GM21576 (cell line): ENCODE data around the gene DSG2.
A peak's percentile ranks its signal among the peaks of the same experiment; 100 is the strongest.

Experiments
- ATAC-seq: cut with Tn5 transposase; IDR thresholded peaks from one replicate; pipeline ENCODE4 v1.9.1; 2021; ENCODE audit warnings: mild to moderate bottlenecking, moderate library complexity; ENCODE audit not compliant: unreplicated experiment

Gene DSG2

GRCh38 chr18:31554776-31555175 lies 56.8 kb downstream of the DSG2 start:
- no peak for ATAC-seq

- ATAC-seq: peak; percentile 74
Measured at GRCh38 chr18:31555971-31556747, 58.2 kb downstream of the DSG2 start.

GRCh38 chr18:31557446-31557845 lies 59.5 kb downstream of the DSG2 start:
- no peak for ATAC-seq

DNA sequence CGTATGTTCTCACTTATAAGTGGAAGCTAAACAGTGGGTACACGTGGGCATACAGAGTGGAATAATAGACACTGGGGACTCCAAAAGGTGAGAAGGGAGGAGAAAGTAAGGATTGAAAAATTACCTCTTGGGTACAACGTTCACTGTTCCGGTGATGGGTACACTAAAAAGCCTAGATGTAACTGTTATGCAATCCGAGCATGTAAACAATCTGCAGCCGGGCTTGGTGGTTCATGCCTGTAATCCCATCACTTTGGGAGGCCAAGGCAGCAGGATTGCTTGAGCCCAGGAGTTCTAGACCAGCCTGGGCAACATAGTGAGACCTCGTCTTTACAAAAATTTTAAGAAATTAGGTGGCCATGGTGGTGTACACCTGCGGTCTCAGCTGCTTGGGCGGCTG lies 60.6 kb downstream of the DSG2 start:
- ATAC-seq: no peak

GRCh38 chr18:31562726-31563125 lies 64.7 kb downstream of the DSG2 start:
- ATAC-seq: no peak

- no peak for ATAC-seq
Measured at GRCh38 chr18:31563778-31564177, 65.8 kb downstream of the DSG2 start.

DNA sequence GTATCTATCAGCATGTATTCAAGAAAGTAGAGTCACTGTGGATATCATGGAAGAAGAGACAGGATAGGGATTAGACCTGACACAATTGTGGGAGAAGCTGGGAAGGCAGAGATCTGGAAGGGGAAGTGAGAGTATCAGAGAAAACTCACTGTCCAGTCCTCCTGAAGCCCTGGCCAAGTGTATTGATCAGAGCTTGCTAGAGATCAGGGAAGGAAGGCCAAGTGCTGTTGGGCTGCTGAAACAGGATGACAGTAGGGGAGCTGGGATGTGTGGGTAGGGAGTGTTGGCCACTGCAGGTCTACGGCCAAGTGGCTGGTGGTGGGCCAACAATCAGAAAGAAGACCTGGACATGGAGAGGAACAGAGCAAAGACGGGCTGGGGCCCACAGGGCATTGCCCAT lies 67.4 kb downstream of the DSG2 start:
- ATAC-seq: no peak

GRCh38 chr18:31565782-31566512 lies 68.0 kb downstream of the DSG2 start:
- no peak for ATAC-seq

- ATAC-seq: no peak
Measured at GRCh38 chr18:31566576-31567306, 68.8 kb downstream of the DSG2 start.

GRCh38 chr18:31572368-31572767 lies 74.4 kb downstream of the DSG2 start:
- ATAC-seq: no peak

GRCh38 chr18:31573051-31573450 lies 75.1 kb downstream of the DSG2 start:
- no peak for ATAC-seq

DNA sequence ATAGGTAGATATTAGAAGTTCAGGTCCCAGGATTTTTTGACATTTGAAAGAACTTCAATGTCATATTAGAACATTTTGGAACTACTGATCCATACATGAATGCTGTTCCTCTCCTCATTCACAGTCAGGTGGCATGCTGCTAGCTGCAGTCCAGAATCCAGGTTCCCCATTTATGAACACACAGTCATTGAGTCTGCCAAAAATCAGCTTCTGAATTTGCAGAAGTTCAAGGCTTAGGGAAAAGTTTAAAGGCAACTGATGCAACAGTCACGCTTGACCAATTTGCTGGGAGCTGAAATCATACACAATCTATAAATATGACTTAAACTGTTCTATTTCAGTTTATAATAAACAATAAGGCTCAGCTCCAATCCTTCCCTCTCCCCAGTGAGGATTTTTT lies 76.4 kb downstream of the DSG2 start:
- ATAC-seq: no peak

GRCh38 chr18:31575515-31576257 lies 77.7 kb downstream of the DSG2 start:
- ATAC-seq: no peak

DNA sequence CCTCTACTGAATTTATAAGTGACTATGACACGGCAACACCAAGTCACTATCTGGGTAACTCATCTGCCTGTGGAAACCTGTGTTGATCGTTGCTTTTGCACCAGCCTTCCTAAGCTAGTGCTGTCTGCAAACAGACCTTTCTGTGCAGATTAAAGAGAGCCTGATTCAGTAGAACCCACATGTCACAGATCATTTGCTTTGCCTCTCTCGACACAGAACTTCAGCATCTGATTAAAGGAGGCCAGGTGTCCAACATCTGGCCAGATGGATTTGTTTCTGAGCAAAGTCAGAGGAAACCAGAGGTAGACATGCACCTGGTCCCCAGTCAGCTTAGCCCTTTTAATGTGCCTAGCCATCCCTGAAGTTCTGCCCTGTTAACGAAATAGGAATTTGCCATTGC lies 78.7 kb downstream of the DSG2 start:
- no peak for ATAC-seq

DNA sequence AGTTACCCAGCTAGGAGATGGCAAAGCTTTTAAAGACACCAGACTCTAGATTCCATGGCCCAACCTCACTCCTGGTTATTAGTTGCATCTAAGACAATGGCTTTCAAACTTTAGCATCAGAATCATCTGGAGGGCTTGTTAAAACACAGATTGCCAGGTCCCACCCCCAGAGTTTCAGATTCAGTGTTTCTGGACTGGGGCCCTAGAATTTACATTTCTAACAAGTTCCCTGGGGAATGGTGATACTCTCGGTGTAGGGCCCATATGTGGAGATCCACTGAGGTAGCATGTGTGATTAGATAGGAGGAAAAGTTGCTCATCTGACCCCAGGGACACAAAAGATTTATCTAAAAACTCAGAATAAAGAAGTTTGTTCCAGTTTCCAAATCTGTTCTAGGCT lies 79.2 kb downstream of the DSG2 start:
- no peak for ATAC-seq

DNA sequence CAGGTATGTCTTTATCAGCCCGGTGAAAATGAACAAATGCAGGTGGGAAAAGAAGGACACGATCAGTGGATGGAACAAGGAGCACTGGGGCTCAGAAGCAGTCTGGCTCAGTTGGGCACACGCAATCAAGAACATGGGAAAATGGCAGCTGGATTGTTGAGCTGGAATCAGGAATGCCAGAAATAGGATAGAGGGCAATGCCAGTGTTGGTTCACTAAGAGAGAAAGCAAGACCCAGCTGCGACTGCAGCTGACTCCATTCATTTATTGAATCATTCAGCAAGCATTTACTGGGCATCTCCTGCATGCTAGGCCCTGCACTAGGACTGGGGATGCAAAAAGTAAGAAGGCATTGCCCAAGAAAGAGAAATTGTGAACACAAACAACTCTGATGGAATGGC lies 80.1 kb downstream of the DSG2 start:
- ATAC-seq: no peak

- ATAC-seq: no peak
Measured at GRCh38 chr18:31579375-31579774, 81.4 kb downstream of the DSG2 start.

DNA sequence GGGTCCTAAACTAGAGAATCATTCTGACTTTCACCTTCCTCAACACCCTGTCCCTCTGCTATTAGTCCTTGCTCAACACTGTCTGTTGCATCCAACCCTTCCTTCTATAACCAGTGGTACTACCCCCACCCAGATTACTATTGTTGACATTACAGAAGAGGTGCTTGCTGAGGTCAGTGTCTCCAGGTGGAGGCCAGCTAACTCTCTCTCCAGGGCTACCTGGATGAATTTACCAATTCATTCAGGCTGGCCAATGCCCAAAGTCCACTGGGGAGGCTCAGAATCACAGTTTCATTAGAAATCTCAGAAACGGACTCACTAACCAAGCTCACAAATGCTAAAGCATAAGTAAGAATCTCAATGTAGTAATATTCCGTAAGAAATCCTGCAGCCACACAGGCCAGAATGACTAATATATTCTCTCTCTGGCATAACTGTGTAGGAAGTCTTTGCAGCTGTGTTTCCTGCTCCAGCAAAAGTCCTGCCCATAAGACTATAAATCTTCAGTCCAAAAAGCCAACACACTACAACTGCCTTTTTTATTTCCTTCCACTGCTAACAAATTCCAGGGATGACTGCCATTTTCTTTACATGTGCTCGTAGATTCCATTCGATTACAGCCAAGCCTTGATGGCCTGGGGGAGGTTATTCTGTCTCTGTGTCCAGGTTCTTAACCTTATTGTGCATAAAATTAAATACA lies 83.7 kb downstream of the DSG2 start:
- ATAC-seq: no peak

- no peak for ATAC-seq
Measured at GRCh38 chr18:31583185-31583854, 85.3 kb downstream of the DSG2 start.

GRCh38 chr18:31585991-31586390 lies 88.0 kb downstream of the DSG2 start:
- ATAC-seq: no peak
